Heart left ventricle (tissue), 16 donors: Measurements from ENCODE around the gene KLHL1. TPM values are rescaled to one million over a fixed set of nuclear protein-coding genes. Genes with fewer than 3 reads are reported as not detected.
A peak's percentile ranks its signal among the peaks of the same experiment; 100 is the strongest.

ENCODE experiments used
- ATAC-seq, 4 donors: fragments of 200-7000 bp; cut with Tn5 transposase; one replicate each; pipeline ENCODE4 v1.9.1; 2020 to 2022; ENCODE audit warnings: moderate library complexity in 4 of 4, mild to moderate bottlenecking in 3 of 4, moderate number of reproducible peaks in 1 of 4
- DNase-seq, 5 donors: peaks; one replicate each; pipeline ENCODE4 v3.0.0-alpha.2; 2020
- H3K27ac ChIP-seq, 12 donors: fragments of 200-600 bp; sonication (generic) in 4 of 12; one replicate each; pipeline versions ENCODE4 v1.5.0 to v1.8.0; 2016 to 2022; ENCODE audit warnings: mild to moderate bottlenecking in 2 of 12
- H3K27me3 ChIP-seq, 9 donors: fragments of 200-600 bp; sonication (generic) in 2 of 9; one replicate each; pipeline versions ENCODE4 v1.5.1 to v1.8.0; 2016 to 2022; ENCODE audit warnings: mild to moderate bottlenecking in 3 of 9
- H3K36me3 ChIP-seq, 9 donors: fragments of 200-600 bp; sonication (generic) in 2 of 9; one replicate each; pipeline versions ENCODE4 v1.5.0 to v1.8.0; 2018 to 2022; ENCODE audit warnings: mild to moderate bottlenecking in 2 of 9
- H3K4me1 ChIP-seq, 12 donors: fragments of 200-600 bp; sonication (generic) in 4 of 12; one replicate each; pipeline versions ENCODE4 v1.5.0 to v1.8.0; 2016 to 2022; ENCODE audit warnings: mild to moderate bottlenecking in 3 of 12
- H3K4me3 ChIP-seq, 12 donors: fragments of 200-600 bp; sonication (generic) in 4 of 12; one replicate each; pipeline versions ENCODE4 v1.5.0 to v1.8.0; 2017 to 2022; ENCODE audit warnings: mild to moderate bottlenecking in 9 of 12, moderate library complexity in 4 of 12
- H3K9me3 ChIP-seq, 12 donors: fragments of 200-600 bp; sonication (generic) in 4 of 12; one replicate each; pipeline versions ENCODE4 v1.5.0 to v1.8.0; 2016 to 2022; ENCODE audit warnings: mild to moderate bottlenecking in 1 of 12
- POLR2A ChIP-seq, 2 donors: fragments of 450-650 bp; IDR thresholded peaks; one replicate each; pipeline ENCODE4 v1.6.1; 2017; ENCODE audit warnings: antibody characterized with exemption in 2 of 2, mild to moderate bottlenecking in 2 of 2, moderate library complexity in 2 of 2
- WGBS, 4 donors: extraction: QIAGEN DNeasy Blood & Tissue Kit in 2 of 4; methylation state at CpG; one replicate each; pipeline versions ENCODE4 v1.1.5 to v1.1.7; 2013 to 2018; 5-methylcytosine and 5-hydroxymethylcytosine counted together
- intact Hi-C, 10 donors: fragments of 100-400 bp; cut with DNase I; formaldehyde crosslinking; loops; one replicate each; pipeline versions ENCODE4 v1.11.1 to v1.14.2; 2022
- polyA plus RNA-seq, 2 donors: library from polyadenylated mRNA; stranded (reverse); fragments of 200-250 nt; gene quantifications; one replicate each; pipeline ENCODE4 v1.2.3, GENCODE V29; 2013
- total RNA-seq, 9 donors: library from RNA; depleted of rRNA in 2 of 9; stranded (reverse); fragments of >200 nt in 2 of 9; fragmentation: NEBNext Ultra II Directional in 3 of 9; extraction: Animal tissue kit (Norgen Biotek cat#: 25700) in 3 of 9; gene quantifications; one replicate each; pipeline versions ENCODE4 v1.1.0 to v1.2.4, GENCODE V29; 2016 to 2023
- TF ChIP-seq, protein P1 (sequence below), 12 donors: fragments of 200-600 bp; sonication (generic) in 4 of 12; IDR thresholded peaks; one replicate each; pipeline versions ENCODE4 v1.5.0 to v1.8.0; 2018 to 2022; ENCODE audit warnings: antibody characterized with exemption in 12 of 12, mild to moderate bottlenecking in 5 of 12
- donor health status: ischemic (EF 13 %, LVEDD 7.1; RV severe dilation, severe dysfunction).
- donor health status: healthy with polysubstance abuse.
- donor health status: DM: no; HTN: yes; CAD: no.
- donor health status: DM: no; HTN: no; CAD: no.
- donor health status: ischemic (EF 25% LVEDD 6.9; RV normal size, moderate dysfunction).
- donor health status: ischemic (EF 25% LVEDD 5.7; RV mildly dilated, moderate dysfunction).
- donor health status: healthy.
- donor health status: DM: yes; HTN: yes; CAD: no.
- donor health status: ischemic (EF 35%, LVEDD 5.7; RV mildly dilated, moderate dysfunction).
- donor health status: nonischemic (EF 11% LVEDD 7.7; RV severe dilation, severe dysfunction).
- donor health status: DM: yes; HTN: yes; CAD: no.
- donor health status: PGD.
- donor health status: ischemic (EF 29% LVEDD 5.4; RV normal size, mild dysfunction).
- donor health status: nonischemic (EF 23%, LVEDD 6.1; RV moderate dilation, normal function).

The KLHL1 gene
- total and polyA plus RNA-seq, 11 donors = not detected

DNA sequence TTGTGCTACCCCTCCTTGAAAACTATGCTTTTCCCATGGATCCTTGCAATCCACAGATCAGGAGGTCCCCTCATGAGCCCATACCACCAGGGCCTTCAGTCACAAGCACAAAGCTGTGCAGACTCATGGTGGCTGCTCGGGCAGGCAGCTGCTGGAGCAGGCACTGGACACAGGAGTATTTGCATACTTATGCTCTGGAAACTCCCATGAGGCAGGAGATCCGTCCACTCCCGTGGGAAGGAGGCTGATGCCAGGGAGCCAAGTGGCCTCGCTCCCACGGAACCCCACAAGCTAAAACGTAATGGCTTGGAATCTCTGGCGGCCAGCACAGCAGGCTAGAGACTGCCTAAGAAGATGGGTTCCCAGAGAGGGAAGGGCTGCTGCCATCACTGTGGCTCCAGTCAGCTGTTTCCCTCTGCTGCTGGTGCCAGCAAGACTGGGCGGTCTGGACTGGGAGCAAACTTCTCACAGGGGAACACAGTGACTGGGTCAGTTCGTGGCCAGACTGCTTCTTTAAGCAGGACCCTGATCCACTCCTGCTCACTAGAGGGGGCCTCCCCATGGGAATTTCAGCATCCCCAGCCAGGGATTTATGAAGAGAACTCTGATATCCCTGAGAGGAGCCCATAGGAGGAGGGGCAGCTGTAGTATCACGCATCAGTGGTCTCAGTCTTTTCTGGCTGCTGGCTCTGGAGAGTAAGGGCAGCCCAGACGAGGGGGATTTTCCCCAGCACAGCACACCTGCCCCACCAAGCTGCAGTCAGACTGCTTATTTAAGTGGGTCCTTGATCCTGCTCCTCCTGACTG, 370.9 kb downstream of the KLHL1 start:
- intact Hi-C loops = no loop called here
- no peak overlapping the region for H3K27ac ChIP-seq

GRCh38 chr13:69721631-69722030, 386.6 kb downstream of the KLHL1 start:
- no peak overlapping the region for H3K4me3 ChIP-seq
- peaks cover 0 to 3% (median 0%) of the 10 kb centered on the region in 12 donors for H3K9me3 ChIP-seq
- no peak for ATAC-seq
- H3K4me1 ChIP-seq = no peaks in the 10 kb centered on the region
- no peak for DNase-seq
- H3K36me3 ChIP-seq = no peaks in the 10 kb centered on the region
- TF ChIP-seq POLR2A (IDR thresholded peaks at IDR 0.05) = no peak
- TF ChIP-seq, protein P1, sequence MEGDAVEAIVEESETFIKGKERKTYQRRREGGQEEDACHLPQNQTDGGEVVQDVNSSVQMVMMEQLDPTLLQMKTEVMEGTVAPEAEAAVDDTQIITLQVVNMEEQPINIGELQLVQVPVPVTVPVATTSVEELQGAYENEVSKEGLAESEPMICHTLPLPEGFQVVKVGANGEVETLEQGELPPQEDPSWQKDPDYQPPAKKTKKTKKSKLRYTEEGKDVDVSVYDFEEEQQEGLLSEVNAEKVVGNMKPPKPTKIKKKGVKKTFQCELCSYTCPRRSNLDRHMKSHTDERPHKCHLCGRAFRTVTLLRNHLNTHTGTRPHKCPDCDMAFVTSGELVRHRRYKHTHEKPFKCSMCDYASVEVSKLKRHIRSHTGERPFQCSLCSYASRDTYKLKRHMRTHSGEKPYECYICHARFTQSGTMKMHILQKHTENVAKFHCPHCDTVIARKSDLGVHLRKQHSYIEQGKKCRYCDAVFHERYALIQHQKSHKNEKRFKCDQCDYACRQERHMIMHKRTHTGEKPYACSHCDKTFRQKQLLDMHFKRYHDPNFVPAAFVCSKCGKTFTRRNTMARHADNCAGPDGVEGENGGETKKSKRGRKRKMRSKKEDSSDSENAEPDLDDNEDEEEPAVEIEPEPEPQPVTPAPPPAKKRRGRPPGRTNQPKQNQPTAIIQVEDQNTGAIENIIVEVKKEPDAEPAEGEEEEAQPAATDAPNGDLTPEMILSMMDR (IDR thresholded peaks at IDR 0.05) = no peak
- no peak overlapping the region for H3K27ac ChIP-seq
- H3K27me3 ChIP-seq = no peaks in the 10 kb centered on the region
- intact Hi-C loops = no loop called here
- WGBS, 4 donors = 78 to 86% (median 86%) methylated on average over 1 of the region's 1 CpG

More for the DNA sequence above, 370.9 kb downstream of the KLHL1 start:
- H3K4me3 ChIP-seq = no peak overlapping the region
- no peaks in the 10 kb centered on the region for H3K4me1 ChIP-seq
- 69 to 89% (median 75%) methylated on average over 5 to 11 of the region's 11 CpGs for WGBS, 4 donors
- H3K27me3 ChIP-seq = no peaks in the 10 kb centered on the region
- H3K9me3 ChIP-seq = no peaks in the 10 kb centered on the region
- TF ChIP-seq, protein P1 (IDR thresholded peaks at IDR 0.05) = no peak
- TF ChIP-seq POLR2A (IDR thresholded peaks at IDR 0.05) = no peak
- H3K36me3 ChIP-seq = no peaks in the 10 kb centered on the region
- no peak for ATAC-seq
- peak in 1 of 5 donors; percentile 47 for DNase-seq

- Histone ChIP-seq H3K9me3 (peaks cover 0 to 3% (median 0%) of the 10 kb centered on the region in 12 donors), H3K36me3 (no peaks in the 10 kb centered on the region), H3K27me3 (no peaks in the 10 kb centered on the region), H3K4me1 (no peaks in the 10 kb centered on the region), H3K27ac (no peak overlapping the region), H3K4me3 (no peak overlapping the region)
- intact Hi-C loops = no loop called here
- ATAC-seq = no peak
- no peak for DNase-seq
- TF ChIP-seq, protein P1 (IDR thresholded peaks at IDR 0.05) = no peak
- TF ChIP-seq POLR2A (IDR thresholded peaks at IDR 0.05) = no peak
Observed at GRCh38 chr13:69720278-69720983, 387.8 kb downstream of the KLHL1 start.

DNA sequence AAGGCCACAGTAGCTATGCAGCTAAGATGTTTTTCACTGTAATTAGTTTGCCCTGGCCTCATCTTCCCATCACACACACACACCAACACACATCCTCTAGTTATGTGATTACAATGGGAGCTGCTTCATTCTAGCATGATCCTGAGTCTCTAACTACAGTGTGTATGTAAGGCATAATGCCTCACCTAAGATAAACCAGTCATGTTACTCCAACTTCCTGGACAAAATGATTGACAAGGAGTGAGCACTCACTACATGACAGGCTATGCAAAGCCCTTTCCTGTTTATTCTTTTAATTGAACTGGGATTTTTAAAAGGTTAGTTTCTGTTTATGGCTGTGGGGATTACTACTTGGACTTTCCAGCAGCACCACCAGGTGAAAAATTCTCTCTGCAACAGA, 401.4 kb downstream of the KLHL1 start:
- Histone ChIP-seq H3K4me1 (no peaks in the 10 kb centered on the region), H3K27me3 (no peaks in the 10 kb centered on the region), H3K9me3 (no peaks in the 10 kb centered on the region), H3K36me3 (no peaks in the 10 kb centered on the region), H3K27ac (no peak overlapping the region), H3K4me3 (no peak overlapping the region)
- intact Hi-C loops = no loop called here
- no peak for TF ChIP-seq POLR2A (IDR thresholded peaks at IDR 0.05)
- TF ChIP-seq, protein P1 (IDR thresholded peaks at IDR 0.05) = no peak
- ATAC-seq (no peak), DNase-seq (no peak)
